Left ventricle myocardium inferior (tissue), 1 donor: ENCODE results near the gene AARS1. TPM values are rescaled to one million over a fixed set of nuclear protein-coding genes. Genes with fewer than 3 reads are reported as not detected.
A peak's percentile ranks its signal among the peaks of the same experiment; 100 is the strongest.
"Not testable (repeated sequence)": the region's sequence is repeated elsewhere in the genome, so short reads cannot be mapped to it uniquely, and the experiment has no call there.

Experiments
- DNase-seq: peaks from one replicate; pipeline ENCODE4 v3.0.0-alpha.2; 2020
- H3K27ac ChIP-seq: fragments of 200-600 bp; replicated peaks from 2 replicates; pipeline ENCODE4 v1.8.0; 2021
- H3K27me3 ChIP-seq: fragments of 200-600 bp; 2 replicates; pipeline ENCODE4 v1.8.0; 2021; ENCODE audit warnings: low read depth
- H3K36me3 ChIP-seq: fragments of 200-600 bp; 2 replicates; pipeline ENCODE4 v1.8.0; 2021
- H3K4me1 ChIP-seq: fragments of 200-600 bp; 2 replicates; pipeline ENCODE4 v1.8.0; 2021
- H3K4me3 ChIP-seq: fragments of 200-600 bp; 2 replicates; pipeline ENCODE4 v1.8.0; 2021; ENCODE audit warnings: mild to moderate bottlenecking, moderate library complexity
- H3K9me3 ChIP-seq: fragments of 200-600 bp; replicated peaks from 2 replicates; pipeline ENCODE4 v1.8.0; 2021
- intact Hi-C: fragments of 100-400 bp; cut with micrococcal nuclease; formaldehyde crosslinking; loops from one replicate; pipeline ENCODE4 v1.11.0; 2022
- long read RNA-seq: library from polyadenylated mRNA; unstranded; transcript quantifications from one replicate; pipeline ENCODE4 v2.0.0, GENCODE V29; 2021
- total RNA-seq: library from RNA; stranded (reverse); fragmentation: NEBNext Ultra II Directional; extraction: Animal tissue kit (Norgen Biotek cat#: 25700); gene quantifications from one replicate; pipeline ENCODE4 v1.2.1, GENCODE V29; 2021
- TF ChIP-seq, protein P1 (sequence below): fragments of 200-600 bp; IDR thresholded peaks from 2 replicates; pipeline ENCODE4 v1.8.0; 2021; ENCODE audit warnings: antibody characterized with exemption, mild to moderate bottlenecking, borderline replicate concordance
- donor health status: DM: no; HTN: yes; CAD: no; lungs with severe emphysema.

Gene AARS1
- 61.0 TPM for total RNA-seq
- long read RNA-seq, transcript AARS-201 (21 exons, 3,477 nt): major isoform, 118 of 148 reads
- long read RNA-seq, partial matches to known transcripts: 21 of 148 reads
- long read RNA-seq, other reads (novel, unspliced or antisense): 9 of 148 reads

DNA sequence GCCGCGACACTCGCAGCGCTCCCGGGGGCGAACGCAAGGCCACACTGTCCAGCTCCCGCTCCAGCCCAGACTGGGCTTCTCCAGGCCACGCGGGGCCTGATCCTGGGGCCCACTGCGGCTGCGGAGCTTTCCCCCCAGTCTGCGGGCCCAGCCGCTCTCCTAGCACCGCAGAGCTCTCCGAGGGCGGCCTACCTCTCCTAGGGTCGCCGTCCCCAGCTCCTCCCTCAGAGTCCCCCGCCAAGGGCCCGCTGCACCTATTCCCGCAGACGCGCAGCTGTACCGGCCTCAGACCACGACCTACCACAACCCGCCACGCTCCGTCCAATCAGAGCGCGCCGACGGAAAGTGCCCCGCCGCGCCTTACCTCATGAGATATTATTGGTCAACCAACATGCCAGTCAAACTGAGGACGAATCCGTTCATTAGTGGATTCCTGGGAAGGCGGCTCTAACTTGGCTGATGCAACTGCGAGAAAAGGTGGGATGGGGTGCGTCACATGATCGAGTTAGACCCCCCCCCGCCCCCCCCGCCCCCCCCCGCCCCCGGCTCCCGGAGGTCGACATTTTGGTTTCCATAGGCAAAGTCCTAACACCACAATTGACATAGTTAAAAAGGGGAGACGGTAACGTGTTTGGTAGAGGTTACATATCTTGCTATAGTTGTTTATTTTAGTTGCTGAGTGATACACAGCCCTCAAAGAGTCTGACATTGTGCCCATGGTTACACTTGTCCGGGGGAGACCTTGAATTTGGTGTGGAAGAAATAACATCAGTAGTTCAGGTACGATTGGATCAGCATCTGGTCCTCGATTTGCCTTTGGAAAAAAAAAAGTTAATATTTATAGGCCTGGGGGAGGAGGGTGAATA, at the start of gene AARS1:
AARS1 (minus strand) TSS at position 278 of the 866 bp plus-strand sequence. CDS start 6,743 bp downstream, outside the sequence.
- H3K36me3 ChIP-seq: peaks cover 15% of the 10 kb centered on the region
- peak within 1 kb of the TSS; percentile 96 for H3K27ac ChIP-seq
- intact Hi-C loops: no loop called here
- H3K9me3 ChIP-seq: no peaks in the 10 kb centered on the region
- peak within 1 kb of the TSS; percentile 94 for H3K4me3 ChIP-seq
- TF ChIP-seq, protein P1, sequence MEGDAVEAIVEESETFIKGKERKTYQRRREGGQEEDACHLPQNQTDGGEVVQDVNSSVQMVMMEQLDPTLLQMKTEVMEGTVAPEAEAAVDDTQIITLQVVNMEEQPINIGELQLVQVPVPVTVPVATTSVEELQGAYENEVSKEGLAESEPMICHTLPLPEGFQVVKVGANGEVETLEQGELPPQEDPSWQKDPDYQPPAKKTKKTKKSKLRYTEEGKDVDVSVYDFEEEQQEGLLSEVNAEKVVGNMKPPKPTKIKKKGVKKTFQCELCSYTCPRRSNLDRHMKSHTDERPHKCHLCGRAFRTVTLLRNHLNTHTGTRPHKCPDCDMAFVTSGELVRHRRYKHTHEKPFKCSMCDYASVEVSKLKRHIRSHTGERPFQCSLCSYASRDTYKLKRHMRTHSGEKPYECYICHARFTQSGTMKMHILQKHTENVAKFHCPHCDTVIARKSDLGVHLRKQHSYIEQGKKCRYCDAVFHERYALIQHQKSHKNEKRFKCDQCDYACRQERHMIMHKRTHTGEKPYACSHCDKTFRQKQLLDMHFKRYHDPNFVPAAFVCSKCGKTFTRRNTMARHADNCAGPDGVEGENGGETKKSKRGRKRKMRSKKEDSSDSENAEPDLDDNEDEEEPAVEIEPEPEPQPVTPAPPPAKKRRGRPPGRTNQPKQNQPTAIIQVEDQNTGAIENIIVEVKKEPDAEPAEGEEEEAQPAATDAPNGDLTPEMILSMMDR: no peak
- peak; percentile 97 for DNase-seq
- H3K27me3 ChIP-seq: no peaks in the 10 kb centered on the region
- H3K4me1 ChIP-seq: peaks cover 25% of the 10 kb centered on the region

DNA sequence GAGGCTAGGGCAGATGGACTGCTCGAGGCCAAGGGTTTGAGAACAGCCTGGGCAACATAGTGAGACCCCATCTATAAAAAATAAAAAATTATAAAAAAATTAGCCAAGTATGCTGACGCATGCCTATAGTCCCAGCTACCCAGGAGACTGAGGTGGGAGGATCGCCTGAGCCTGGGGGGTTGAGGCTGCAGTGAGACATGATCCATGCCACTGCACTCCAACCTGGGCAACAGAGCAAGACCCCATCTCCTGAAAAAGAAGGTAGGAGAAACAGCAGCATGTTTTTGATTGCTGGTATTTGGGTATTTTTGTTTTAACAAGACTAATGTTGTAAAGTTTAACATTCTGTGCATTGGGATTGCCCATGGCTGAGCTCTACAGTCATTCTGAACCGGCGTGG, 48.5 kb upstream of the AARS1 start:
- Histone ChIP-seq H3K36me3 (peaks cover 35% of the 10 kb centered on the region), H3K27me3 (no peaks in the 10 kb centered on the region), H3K9me3 (no peaks in the 10 kb centered on the region), H3K4me3 (no peak overlapping the region), H3K4me1 (no peaks in the 10 kb centered on the region), H3K27ac (no peak overlapping the region)
- no peak for DNase-seq
- intact Hi-C loops: no loop called here
- TF ChIP-seq, protein P1: no peak

DNA sequence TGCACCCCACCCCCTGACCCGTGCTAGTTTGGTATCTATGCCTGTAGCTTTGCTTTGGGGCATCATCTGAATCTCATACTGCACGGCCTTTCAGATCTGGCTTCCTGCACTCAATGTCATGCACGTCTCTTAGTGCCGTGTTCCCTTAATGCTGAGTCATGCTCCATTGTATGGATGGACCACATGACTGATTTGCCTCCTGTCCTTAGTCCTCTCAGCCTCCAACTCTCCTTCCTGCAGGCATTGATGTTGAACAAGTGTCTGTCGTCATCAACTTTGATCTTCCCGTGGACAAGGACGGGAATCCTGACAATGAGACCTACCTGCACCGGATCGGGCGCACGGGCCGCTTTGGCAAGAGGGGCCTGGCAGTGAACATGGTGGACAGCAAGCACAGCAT, 43.4 kb upstream of the AARS1 start:
- H3K27ac ChIP-seq: peak overlapping the region; percentile 16
- DNase-seq, H3K27me3 ChIP-seq, H3K4me1 ChIP-seq, H3K9me3 ChIP-seq, H3K4me3 ChIP-seq, intact Hi-C loops: not testable (repeated sequence)
- H3K36me3 ChIP-seq: peaks cover 79% of the 10 kb centered on the region

DNA sequence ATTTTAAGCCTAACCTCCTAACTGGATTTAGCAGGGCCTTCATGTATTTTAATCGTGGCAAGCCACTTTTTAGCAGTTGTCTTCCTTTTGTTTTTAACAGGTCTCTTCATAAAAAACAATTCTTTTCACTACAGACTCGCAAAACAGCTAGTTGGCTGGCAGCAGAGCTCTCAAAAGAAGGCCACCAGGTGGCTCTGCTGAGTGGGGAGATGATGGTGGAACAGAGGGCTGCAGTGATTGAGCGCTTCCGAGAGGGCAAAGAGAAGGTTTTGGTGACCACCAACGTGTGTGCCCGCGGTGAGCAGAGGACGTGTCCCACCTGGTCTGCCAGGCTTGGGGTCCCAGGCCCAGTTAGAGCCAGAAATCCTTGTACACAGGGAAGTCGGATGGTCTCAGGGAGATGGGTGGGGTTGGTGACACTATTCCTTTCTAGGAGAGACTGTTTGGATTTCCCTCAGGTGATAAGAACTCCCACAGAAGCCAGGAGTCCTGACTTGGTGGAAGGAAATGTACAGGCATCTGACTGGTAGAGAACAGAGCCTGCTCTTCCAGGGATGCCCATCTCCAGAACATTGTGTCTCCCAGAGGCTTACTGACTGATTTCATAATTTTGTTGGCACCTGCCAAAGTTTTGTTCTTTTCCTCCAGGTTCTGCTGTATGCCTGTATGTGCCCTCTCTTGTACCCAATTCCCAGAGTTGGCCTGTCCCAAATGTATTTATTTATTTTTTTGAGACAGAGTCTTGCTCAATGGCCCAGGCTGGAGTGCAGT, 42.5 kb upstream of the AARS1 start:
- Histone ChIP-seq H3K36me3 (peaks cover 88% of the 10 kb centered on the region), H3K27ac (peak overlapping the region; percentile 16)
- intact Hi-C loops: no loop called here

DNA sequence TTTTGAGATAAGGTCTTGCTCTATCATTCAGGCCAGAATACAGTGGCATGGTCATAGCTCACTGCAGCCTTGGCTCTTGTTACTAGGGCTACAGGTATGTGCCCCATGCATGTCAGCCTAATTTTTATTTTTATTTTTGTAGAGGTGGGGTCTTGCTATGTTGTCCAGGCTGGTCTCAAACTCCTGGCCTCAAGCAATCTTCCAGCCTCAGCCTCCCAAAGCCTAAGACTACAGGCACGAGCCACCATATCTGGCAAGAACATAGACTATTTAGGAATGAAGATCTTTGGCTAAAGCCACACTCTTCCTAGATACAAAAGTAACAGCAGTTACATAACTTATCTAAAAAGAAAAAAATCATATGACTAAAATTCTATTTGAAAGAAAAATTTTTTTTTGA, 41.8 kb upstream of the AARS1 start:
- DNase-seq: no peak
- Histone ChIP-seq H3K4me3 (no peak overlapping the region), H3K27me3 (no peaks in the 10 kb centered on the region), H3K36me3 (peaks cover 90% of the 10 kb centered on the region), H3K4me1 (peaks cover 8% of the 10 kb centered on the region), H3K27ac (no peak overlapping the region), H3K9me3 (no peaks in the 10 kb centered on the region)
- intact Hi-C loops: no loop called here
- TF ChIP-seq, protein P1: no peak

More for the DNA sequence above, 42.5 kb upstream of the AARS1 start:
- DNase-seq: no peak
- no peaks in the 10 kb centered on the region for H3K27me3 ChIP-seq
- TF ChIP-seq, protein P1: peak; percentile 63
- H3K4me1 ChIP-seq: peaks cover 8% of the 10 kb centered on the region
- H3K4me3 ChIP-seq: no peak overlapping the region
- H3K9me3 ChIP-seq: no peaks in the 10 kb centered on the region
